ENCODE results near the gene PDGFA.

DNA sequence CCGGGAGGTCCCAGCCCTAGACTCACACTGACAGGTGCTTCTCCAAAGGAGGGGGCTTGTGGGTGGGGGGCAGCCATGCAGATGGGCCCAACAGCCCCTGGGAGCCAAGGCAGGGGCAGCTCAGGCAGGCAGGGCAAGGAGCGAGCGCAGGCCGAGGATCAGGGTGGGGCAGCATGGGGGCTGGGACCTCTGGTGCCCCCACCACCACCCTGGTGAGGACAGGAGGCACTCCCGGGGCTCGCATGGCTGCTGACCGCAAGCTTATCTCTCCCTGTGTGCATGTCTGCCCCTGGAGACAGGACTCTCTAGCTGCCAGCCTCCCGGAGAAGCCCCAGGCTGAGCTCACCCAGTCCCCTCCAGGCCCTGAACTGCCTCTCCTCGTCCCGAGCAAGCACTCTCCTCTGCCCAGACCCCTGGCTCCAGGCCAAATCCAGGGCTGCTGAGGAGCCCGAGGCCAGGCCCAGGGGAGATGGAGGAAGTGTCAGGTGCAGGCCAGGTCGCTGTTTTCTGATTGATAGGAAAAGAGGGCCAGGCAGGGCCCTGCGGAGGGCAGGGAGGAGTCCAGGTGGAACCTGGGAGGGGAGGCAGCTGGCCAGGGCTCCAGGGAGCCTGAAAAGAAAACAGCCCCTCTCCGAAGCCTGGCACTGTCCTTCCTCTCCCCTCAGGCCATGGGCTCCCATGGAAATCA, 39.0 kb downstream of the PDGFA start:
- TF ChIP-seq CTCF (conservative IDR thresholded peaks at IDR 0.05; ENCODE audit: low read depth in 2 of 2) (no peak), POLR2AphosphoS5 (IDR thresholded peaks at IDR 0.05; ENCODE audit: low read depth) (no peak), ZNF331 (CRISPR knock-in tag; IDR thresholded peaks at IDR 0.05; ENCODE audit: low read depth) (no peak), EZH2phosphoT487 (IDR thresholded peaks at IDR 0.05; ENCODE audit: unreplicated experiment) (no peak), EZH2 (IDR thresholded peaks at IDR 0.05; ENCODE audit: low read depth, unreplicated experiment) (no peak), CREB1 (CRISPR knock-in tag; IDR thresholded peaks at IDR 0.05; ENCODE audit: low read depth) (no peak), STAT1 (IDR thresholded peaks at IDR 0.05; ENCODE audit: unreplicated experiment) (no peak), ZNF114 (CRISPR knock-in tag; IDR thresholded peaks at IDR 0.05) (no peak), ETS1 (IDR thresholded peaks at IDR 0.05) (no peak)
- TF ChIP-seq, protein P1, sequence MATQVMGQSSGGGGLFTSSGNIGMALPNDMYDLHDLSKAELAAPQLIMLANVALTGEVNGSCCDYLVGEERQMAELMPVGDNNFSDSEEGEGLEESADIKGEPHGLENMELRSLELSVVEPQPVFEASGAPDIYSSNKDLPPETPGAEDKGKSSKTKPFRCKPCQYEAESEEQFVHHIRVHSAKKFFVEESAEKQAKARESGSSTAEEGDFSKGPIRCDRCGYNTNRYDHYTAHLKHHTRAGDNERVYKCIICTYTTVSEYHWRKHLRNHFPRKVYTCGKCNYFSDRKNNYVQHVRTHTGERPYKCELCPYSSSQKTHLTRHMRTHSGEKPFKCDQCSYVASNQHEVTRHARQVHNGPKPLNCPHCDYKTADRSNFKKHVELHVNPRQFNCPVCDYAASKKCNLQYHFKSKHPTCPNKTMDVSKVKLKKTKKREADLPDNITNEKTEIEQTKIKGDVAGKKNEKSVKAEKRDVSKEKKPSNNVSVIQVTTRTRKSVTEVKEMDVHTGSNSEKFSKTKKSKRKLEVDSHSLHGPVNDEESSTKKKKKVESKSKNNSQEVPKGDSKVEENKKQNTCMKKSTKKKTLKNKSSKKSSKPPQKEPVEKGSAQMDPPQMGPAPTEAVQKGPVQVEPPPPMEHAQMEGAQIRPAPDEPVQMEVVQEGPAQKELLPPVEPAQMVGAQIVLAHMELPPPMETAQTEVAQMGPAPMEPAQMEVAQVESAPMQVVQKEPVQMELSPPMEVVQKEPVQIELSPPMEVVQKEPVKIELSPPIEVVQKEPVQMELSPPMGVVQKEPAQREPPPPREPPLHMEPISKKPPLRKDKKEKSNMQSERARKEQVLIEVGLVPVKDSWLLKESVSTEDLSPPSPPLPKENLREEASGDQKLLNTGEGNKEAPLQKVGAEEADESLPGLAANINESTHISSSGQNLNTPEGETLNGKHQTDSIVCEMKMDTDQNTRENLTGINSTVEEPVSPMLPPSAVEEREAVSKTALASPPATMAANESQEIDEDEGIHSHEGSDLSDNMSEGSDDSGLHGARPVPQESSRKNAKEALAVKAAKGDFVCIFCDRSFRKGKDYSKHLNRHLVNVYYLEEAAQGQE (IDR thresholded peaks at IDR 0.05; ENCODE audit: unreplicated experiment) = no peak
- TF ChIP-seq, protein P2, sequence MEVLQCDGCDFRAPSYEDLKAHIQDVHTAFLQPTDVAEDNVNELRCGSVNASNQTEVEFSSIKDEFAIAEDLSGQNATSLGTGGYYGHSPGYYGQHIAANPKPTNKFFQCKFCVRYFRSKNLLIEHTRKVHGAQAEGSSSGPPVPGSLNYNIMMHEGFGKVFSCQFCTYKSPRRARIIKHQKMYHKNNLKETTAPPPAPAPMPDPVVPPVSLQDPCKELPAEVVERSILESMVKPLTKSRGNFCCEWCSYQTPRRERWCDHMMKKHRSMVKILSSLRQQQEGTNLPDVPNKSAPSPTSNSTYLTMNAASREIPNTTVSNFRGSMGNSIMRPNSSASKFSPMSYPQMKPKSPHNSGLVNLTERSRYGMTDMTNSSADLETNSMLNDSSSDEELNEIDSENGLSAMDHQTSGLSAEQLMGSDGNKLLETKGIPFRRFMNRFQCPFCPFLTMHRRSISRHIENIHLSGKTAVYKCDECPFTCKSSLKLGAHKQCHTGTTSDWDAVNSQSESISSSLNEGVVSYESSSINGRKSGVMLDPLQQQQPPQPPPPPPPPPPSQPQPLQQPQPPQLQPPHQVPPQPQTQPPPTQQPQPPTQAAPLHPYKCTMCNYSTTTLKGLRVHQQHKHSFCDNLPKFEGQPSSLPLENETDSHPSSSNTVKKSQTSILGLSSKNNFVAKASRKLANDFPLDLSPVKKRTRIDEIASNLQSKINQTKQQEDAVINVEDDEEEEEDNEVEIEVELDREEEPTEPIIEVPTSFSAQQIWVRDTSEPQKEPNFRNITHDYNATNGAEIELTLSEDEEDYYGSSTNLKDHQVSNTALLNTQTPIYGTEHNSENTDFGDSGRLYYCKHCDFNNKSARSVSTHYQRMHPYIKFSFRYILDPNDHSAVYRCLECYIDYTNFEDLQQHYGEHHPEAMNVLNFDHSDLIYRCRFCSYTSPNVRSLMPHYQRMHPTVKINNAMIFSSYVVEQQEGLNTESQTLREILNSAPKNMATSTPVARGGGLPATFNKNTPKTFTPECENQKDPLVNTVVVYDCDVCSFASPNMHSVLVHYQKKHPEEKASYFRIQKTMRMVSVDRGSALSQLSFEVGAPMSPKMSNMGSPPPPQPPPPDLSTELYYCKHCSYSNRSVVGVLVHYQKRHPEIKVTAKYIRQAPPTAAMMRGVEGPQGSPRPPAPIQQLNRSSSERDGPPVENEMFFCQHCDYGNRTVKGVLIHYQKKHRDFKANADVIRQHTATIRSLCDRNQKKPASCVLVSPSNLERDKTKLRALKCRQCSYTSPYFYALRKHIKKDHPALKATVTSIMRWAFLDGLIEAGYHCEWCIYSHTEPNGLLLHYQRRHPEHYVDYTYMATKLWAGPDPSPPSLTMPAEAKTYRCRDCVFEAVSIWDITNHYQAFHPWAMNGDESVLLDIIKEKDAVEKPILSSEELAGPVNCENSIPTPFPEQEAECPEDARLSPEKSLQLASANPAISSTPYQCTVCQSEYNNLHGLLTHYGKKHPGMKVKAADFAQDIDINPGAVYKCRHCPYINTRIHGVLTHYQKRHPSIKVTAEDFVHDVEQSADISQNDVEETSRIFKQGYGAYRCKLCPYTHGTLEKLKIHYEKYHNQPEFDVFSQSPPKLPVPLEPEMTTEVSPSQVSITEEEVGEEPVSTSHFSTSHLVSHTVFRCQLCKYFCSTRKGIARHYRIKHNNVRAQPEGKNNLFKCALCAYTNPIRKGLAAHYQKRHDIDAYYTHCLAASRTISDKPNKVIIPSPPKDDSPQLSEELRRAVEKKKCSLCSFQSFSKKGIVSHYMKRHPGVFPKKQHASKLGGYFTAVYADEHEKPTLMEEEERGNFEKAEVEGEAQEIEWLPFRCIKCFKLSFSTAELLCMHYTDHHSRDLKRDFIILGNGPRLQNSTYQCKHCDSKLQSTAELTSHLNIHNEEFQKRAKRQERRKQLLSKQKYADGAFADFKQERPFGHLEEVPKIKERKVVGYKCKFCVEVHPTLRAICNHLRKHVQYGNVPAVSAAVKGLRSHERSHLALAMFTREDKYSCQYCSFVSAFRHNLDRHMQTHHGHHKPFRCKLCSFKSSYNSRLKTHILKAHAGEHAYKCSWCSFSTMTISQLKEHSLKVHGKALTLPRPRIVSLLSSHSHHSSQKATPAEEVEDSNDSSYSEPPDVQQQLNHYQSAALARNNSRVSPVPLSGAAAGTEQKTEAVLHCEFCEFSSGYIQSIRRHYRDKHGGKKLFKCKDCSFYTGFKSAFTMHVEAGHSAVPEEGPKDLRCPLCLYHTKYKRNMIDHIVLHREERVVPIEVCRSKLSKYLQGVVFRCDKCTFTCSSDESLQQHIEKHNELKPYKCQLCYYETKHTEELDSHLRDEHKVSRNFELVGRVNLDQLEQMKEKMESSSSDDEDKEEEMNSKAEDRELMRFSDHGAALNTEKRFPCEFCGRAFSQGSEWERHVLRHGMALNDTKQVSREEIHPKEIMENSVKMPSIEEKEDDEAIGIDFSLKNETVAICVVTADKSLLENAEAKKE (CRISPR knock-in tag; IDR thresholded peaks at IDR 0.05) = no peak

Measured in GM23338 (cell line).